GM23338 (cell line): Measurements from ENCODE around the gene CASK. TPM values are rescaled to one million over a fixed set of nuclear protein-coding genes. Genes with fewer than 3 reads are reported as not detected.

Experiments used
- ATAC-seq: fragments of 200-7000 bp; cut with Tn5 transposase; 3 replicates; pipeline ENCODE4 v1.9.1; 2020
- DNase-seq: peaks from one replicate; pipeline ENCODE4 v3.0.0-alpha.2; 2015; ENCODE audit warnings: low spot score
- H2AFZ ChIP-seq: fragments of 200-600 bp; sonication (generic); 2 replicates; pipeline ENCODE4 v1.8.0; 2016; ENCODE audit warnings: antibody characterized with exemption, mild to moderate bottlenecking, moderate library complexity
- H3F3A ChIP-seq: fragments of 200-600 bp; sonication (generic); replicated peaks from 2 replicates; pipeline ENCODE4 v1.8.0; 2017; ENCODE audit warnings: antibody characterized with exemption, mixed run types, low read depth
- H3K27ac ChIP-seq: fragments of 200-600 bp; sonication (generic); 2 replicates; pipeline ENCODE4 v1.6.1; 2016; ENCODE audit warnings: low read depth
- H3K27me3 ChIP-seq: fragments of 200-600 bp; sonication (generic); 2 replicates; pipeline ENCODE4 v1.8.0; 2016; ENCODE audit warnings: mild to moderate bottlenecking, mixed run types, moderate library complexity; ENCODE audit not compliant: insufficient read depth
- H3K36me3 ChIP-seq: fragments of 200-600 bp; sonication (generic); 2 replicates; pipeline ENCODE4 v1.8.0; 2016; ENCODE audit warnings: mild to moderate bottlenecking; ENCODE audit not compliant: insufficient read depth
- H3K4me1 ChIP-seq: fragments of 200-600 bp; sonication (generic); 2 replicates; pipeline ENCODE4 v1.8.0; 2016; ENCODE audit warnings: mild to moderate bottlenecking, moderate library complexity; ENCODE audit not compliant: insufficient read depth
- H3K4me2 ChIP-seq: fragments of 200-600 bp; sonication (generic); 2 replicates; pipeline ENCODE4 v1.7.1; 2017; ENCODE audit warnings: mixed run types
- H3K4me3 ChIP-seq: fragments of 200-600 bp; sonication (generic); 2 replicates; pipeline ENCODE4 v1.6.1; 2016; ENCODE audit warnings: mixed run types
- H3K79me2 ChIP-seq: fragments of 200-600 bp; sonication (generic); replicated peaks from 2 replicates; pipeline ENCODE4 v1.8.0; 2017; ENCODE audit warnings: mild to moderate bottlenecking; ENCODE audit not compliant: insufficient read depth
- H3K9me2 ChIP-seq: fragments of 200-600 bp; sonication (generic); 2 replicates; pipeline ENCODE4 v1.8.0; 2017; ENCODE audit not compliant: insufficient read depth
- H4K20me1 ChIP-seq: fragments of 200-600 bp; sonication (generic); replicated peaks from 2 replicates; pipeline ENCODE4 v1.8.0; 2017; ENCODE audit warnings: mild to moderate bottlenecking; ENCODE audit not compliant: insufficient read depth
- H3K27ac Mint-ChIP-seq: 2 replicates; pipeline ENCODE4 v1.8.0; 2020; ENCODE audit warnings: inconsistent platforms, mild to moderate bottlenecking, moderate library complexity, mixed read lengths
- H3K27me3 Mint-ChIP-seq: 3 replicates; pipeline ENCODE4 v1.8.0; 2022; ENCODE audit warnings: low read depth, mild to moderate bottlenecking, moderate library complexity, mixed read lengths, inconsistent platforms; ENCODE audit not compliant: insufficient read depth, poor library complexity
- H3K36me3 Mint-ChIP-seq: 3 replicates; pipeline ENCODE4 v1.8.0; 2021; ENCODE audit warnings: low read depth, mild to moderate bottlenecking, inconsistent platforms, moderate library complexity, mixed read lengths
- H3K4me1 Mint-ChIP-seq: 3 replicates; pipeline ENCODE4 v1.8.0; 2020; ENCODE audit warnings: mild to moderate bottlenecking, inconsistent platforms, mixed read lengths
- H3K4me3 Mint-ChIP-seq: 3 replicates; pipeline ENCODE4 v1.8.0; 2021; ENCODE audit warnings: moderate library complexity, mild to moderate bottlenecking, inconsistent platforms, mixed read lengths
- H3K9me3 Mint-ChIP-seq: 3 replicates; pipeline ENCODE4 v1.8.0; 2020; ENCODE audit warnings: moderate library complexity, mild to moderate bottlenecking, inconsistent platforms, mixed read lengths
- CREB1 ChIP-seq: fragments of 250-450 bp; sonication (Bioruptor Pico); IDR thresholded peaks from 2 replicates; pipeline ENCODE4 v1.5.0; 2020; ENCODE audit warnings: low read depth, mild to moderate bottlenecking, moderate library complexity
- EZH2 ChIP-seq: fragments of 200-600 bp; sonication (generic); IDR thresholded peaks from one replicate; pipeline ENCODE4 v1.8.0; 2017; ENCODE audit warnings: antibody characterized with exemption, mild to moderate bottlenecking, low read depth; ENCODE audit not compliant: unreplicated experiment
- EZH2phosphoT487 ChIP-seq: fragments of 200-600 bp; sonication (generic); IDR thresholded peaks from one replicate; pipeline ENCODE4 v1.8.1; 2018; ENCODE audit warnings: antibody characterized with exemption; ENCODE audit not compliant: unreplicated experiment
- JUNB ChIP-seq: IDR thresholded peaks from one replicate; pipeline ENCODE4 v1.6.1; 2016; ENCODE audit warnings: antibody characterized with exemption; ENCODE audit not compliant: unreplicated experiment
- NANOG ChIP-seq: IDR thresholded peaks from 2 replicates; pipeline ENCODE4 v1.6.1; 2016; ENCODE audit warnings: antibody characterized with exemption, borderline replicate concordance
- POLR2AphosphoS5 ChIP-seq: IDR thresholded peaks from 2 replicates; pipeline ENCODE4 v1.6.1; 2016; ENCODE audit warnings: antibody characterized with exemption, low read depth
- STAT1 ChIP-seq: IDR thresholded peaks from one replicate; pipeline ENCODE4 v1.6.1; 2016; ENCODE audit warnings: antibody characterized with exemption; ENCODE audit not compliant: unreplicated experiment
- ZNF114 ChIP-seq: fragments of 250-450 bp; sonication (Bioruptor Pico); IDR thresholded peaks from 2 replicates; pipeline ENCODE4 v1.5.0; 2020; ENCODE audit warnings: mild to moderate bottlenecking, moderate library complexity
- ZNF331 ChIP-seq: fragments of 250-450 bp; sonication (Bioruptor Pico); IDR thresholded peaks from 2 replicates; pipeline ENCODE4 v1.5.0; 2020; ENCODE audit warnings: low read depth, mild to moderate bottlenecking, moderate library complexity
- polyA plus RNA-seq: library from polyadenylated mRNA; unstranded; fragments of >200 nt; fragmentation: Nextera tagmentation; extraction: Ambion mirVana; gene quantifications from 2 replicates; pipeline ENCODE4 v1.2.1, GENCODE V29; 2016
- total RNA-seq: library from RNA; depleted of rRNA; stranded (reverse); fragments of >200 nt; shearing (Covaris generic); gene quantifications from 2 replicates; pipeline ENCODE4 v1.2.3, GENCODE V29; 2014
- TF ChIP-seq, protein P1 (sequence below), 2 experiments: fragments of 200-600 bp in 1 of 2; sonication (generic) in 1 of 2; conservative IDR thresholded peaks; 2 replicates each; pipeline versions ENCODE4 v1.5.1 to v1.6.1; 2016 to 2017; ENCODE audit warnings: antibody characterized with exemption in 2 of 2, low read depth in 2 of 2, mild to moderate bottlenecking in 2 of 2, moderate library complexity in 1 of 2
- TF ChIP-seq, protein P2 (sequence below): IDR thresholded peaks from one replicate; pipeline ENCODE4 v1.6.1; 2018; ENCODE audit warnings: antibody characterized with exemption; ENCODE audit not compliant: unreplicated experiment
- TF ChIP-seq, protein P3 (sequence below): IDR thresholded peaks from 2 replicates; pipeline ENCODE4 v1.6.1; 2016; ENCODE audit warnings: antibody characterized with exemption
- TF ChIP-seq, protein P4 (sequence below): fragments of 250-450 bp; sonication (Bioruptor Pico); IDR thresholded peaks from 2 replicates; pipeline ENCODE4 v1.5.0; 2020; ENCODE audit warnings: mild to moderate bottlenecking, moderate library complexity

The CASK gene
- total and polyA plus RNA-seq, 2 experiments from 2014 or later, result 15.3 to 44.4 TPM

DNA sequence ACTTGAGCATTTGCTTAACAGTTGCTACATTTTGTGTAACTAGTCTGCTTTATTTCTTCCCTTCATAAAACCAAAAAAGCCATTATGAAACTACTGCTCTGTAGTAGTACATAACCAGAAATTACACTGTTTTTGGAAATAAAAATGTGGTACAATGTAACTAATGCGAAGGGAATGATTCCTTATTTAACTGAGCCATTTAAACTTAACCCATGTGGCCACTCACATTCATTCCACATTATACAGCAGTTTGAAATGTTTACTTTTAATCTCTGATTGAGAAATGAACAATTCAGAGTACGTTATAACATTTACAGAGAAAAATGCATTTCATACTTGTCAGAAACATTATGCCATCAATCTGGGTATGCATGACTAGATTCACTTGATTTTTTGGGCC, 382.0 kb downstream of the CASK start:
- Histone ChIP-seq H3K79me2 (no peaks in the 10 kb centered on the region), H3K27me3 (no peaks in the 10 kb centered on the region), H3F3A (no peaks in the 10 kb centered on the region), H3K9me2 (no peaks in the 10 kb centered on the region), H3K27ac (no peak overlapping the region), H3K4me1 (no peaks in the 10 kb centered on the region), H4K20me1 (no peaks in the 10 kb centered on the region), H3K36me3 (no peaks in the 10 kb centered on the region), H2AFZ (no peak overlapping the region), H3K4me3 (no peak overlapping the region), H3K4me2 (no peak overlapping the region)
- H3K27ac Mint-ChIP-seq, result no peak overlapping the region
- DNase-seq (no peak), ATAC-seq (no peak)
- H3K27me3 Mint-ChIP-seq, result no peaks in the 10 kb centered on the region
- peaks cover 3% of the 10 kb centered on the region; the same call in 1 of the 3 replicates for H3K36me3 Mint-ChIP-seq
- H3K9me3 Mint-ChIP-seq, result no peaks in the 10 kb centered on the region
- H3K4me1 Mint-ChIP-seq, result peaks cover 3% of the 10 kb centered on the region; the same call in 1 of the 3 replicates
- H3K4me3 Mint-ChIP-seq, result no peak overlapping the region
- TF ChIP-seq, protein P1, sequence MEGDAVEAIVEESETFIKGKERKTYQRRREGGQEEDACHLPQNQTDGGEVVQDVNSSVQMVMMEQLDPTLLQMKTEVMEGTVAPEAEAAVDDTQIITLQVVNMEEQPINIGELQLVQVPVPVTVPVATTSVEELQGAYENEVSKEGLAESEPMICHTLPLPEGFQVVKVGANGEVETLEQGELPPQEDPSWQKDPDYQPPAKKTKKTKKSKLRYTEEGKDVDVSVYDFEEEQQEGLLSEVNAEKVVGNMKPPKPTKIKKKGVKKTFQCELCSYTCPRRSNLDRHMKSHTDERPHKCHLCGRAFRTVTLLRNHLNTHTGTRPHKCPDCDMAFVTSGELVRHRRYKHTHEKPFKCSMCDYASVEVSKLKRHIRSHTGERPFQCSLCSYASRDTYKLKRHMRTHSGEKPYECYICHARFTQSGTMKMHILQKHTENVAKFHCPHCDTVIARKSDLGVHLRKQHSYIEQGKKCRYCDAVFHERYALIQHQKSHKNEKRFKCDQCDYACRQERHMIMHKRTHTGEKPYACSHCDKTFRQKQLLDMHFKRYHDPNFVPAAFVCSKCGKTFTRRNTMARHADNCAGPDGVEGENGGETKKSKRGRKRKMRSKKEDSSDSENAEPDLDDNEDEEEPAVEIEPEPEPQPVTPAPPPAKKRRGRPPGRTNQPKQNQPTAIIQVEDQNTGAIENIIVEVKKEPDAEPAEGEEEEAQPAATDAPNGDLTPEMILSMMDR (conservative IDR thresholded peaks at IDR 0.05; ENCODE audit: low read depth in 2 of 2), result no peak
- TF ChIP-seq EZH2phosphoT487 (no peak), CREB1 (CRISPR knock-in tag) (no peak), JUNB (no peak), NANOG (no peak), POLR2AphosphoS5 (no peak), EZH2 (no peak), ZNF114 (no peak), ZNF331 (CRISPR knock-in tag) (no peak), STAT1 (no peak)
- TF ChIP-seq, protein P2, sequence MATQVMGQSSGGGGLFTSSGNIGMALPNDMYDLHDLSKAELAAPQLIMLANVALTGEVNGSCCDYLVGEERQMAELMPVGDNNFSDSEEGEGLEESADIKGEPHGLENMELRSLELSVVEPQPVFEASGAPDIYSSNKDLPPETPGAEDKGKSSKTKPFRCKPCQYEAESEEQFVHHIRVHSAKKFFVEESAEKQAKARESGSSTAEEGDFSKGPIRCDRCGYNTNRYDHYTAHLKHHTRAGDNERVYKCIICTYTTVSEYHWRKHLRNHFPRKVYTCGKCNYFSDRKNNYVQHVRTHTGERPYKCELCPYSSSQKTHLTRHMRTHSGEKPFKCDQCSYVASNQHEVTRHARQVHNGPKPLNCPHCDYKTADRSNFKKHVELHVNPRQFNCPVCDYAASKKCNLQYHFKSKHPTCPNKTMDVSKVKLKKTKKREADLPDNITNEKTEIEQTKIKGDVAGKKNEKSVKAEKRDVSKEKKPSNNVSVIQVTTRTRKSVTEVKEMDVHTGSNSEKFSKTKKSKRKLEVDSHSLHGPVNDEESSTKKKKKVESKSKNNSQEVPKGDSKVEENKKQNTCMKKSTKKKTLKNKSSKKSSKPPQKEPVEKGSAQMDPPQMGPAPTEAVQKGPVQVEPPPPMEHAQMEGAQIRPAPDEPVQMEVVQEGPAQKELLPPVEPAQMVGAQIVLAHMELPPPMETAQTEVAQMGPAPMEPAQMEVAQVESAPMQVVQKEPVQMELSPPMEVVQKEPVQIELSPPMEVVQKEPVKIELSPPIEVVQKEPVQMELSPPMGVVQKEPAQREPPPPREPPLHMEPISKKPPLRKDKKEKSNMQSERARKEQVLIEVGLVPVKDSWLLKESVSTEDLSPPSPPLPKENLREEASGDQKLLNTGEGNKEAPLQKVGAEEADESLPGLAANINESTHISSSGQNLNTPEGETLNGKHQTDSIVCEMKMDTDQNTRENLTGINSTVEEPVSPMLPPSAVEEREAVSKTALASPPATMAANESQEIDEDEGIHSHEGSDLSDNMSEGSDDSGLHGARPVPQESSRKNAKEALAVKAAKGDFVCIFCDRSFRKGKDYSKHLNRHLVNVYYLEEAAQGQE, result no peak
- TF ChIP-seq, protein P3, sequence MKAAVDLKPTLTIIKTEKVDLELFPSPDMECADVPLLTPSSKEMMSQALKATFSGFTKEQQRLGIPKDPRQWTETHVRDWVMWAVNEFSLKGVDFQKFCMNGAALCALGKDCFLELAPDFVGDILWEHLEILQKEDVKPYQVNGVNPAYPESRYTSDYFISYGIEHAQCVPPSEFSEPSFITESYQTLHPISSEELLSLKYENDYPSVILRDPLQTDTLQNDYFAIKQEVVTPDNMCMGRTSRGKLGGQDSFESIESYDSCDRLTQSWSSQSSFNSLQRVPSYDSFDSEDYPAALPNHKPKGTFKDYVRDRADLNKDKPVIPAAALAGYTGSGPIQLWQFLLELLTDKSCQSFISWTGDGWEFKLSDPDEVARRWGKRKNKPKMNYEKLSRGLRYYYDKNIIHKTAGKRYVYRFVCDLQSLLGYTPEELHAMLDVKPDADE, result no peak
- TF ChIP-seq, protein P4, sequence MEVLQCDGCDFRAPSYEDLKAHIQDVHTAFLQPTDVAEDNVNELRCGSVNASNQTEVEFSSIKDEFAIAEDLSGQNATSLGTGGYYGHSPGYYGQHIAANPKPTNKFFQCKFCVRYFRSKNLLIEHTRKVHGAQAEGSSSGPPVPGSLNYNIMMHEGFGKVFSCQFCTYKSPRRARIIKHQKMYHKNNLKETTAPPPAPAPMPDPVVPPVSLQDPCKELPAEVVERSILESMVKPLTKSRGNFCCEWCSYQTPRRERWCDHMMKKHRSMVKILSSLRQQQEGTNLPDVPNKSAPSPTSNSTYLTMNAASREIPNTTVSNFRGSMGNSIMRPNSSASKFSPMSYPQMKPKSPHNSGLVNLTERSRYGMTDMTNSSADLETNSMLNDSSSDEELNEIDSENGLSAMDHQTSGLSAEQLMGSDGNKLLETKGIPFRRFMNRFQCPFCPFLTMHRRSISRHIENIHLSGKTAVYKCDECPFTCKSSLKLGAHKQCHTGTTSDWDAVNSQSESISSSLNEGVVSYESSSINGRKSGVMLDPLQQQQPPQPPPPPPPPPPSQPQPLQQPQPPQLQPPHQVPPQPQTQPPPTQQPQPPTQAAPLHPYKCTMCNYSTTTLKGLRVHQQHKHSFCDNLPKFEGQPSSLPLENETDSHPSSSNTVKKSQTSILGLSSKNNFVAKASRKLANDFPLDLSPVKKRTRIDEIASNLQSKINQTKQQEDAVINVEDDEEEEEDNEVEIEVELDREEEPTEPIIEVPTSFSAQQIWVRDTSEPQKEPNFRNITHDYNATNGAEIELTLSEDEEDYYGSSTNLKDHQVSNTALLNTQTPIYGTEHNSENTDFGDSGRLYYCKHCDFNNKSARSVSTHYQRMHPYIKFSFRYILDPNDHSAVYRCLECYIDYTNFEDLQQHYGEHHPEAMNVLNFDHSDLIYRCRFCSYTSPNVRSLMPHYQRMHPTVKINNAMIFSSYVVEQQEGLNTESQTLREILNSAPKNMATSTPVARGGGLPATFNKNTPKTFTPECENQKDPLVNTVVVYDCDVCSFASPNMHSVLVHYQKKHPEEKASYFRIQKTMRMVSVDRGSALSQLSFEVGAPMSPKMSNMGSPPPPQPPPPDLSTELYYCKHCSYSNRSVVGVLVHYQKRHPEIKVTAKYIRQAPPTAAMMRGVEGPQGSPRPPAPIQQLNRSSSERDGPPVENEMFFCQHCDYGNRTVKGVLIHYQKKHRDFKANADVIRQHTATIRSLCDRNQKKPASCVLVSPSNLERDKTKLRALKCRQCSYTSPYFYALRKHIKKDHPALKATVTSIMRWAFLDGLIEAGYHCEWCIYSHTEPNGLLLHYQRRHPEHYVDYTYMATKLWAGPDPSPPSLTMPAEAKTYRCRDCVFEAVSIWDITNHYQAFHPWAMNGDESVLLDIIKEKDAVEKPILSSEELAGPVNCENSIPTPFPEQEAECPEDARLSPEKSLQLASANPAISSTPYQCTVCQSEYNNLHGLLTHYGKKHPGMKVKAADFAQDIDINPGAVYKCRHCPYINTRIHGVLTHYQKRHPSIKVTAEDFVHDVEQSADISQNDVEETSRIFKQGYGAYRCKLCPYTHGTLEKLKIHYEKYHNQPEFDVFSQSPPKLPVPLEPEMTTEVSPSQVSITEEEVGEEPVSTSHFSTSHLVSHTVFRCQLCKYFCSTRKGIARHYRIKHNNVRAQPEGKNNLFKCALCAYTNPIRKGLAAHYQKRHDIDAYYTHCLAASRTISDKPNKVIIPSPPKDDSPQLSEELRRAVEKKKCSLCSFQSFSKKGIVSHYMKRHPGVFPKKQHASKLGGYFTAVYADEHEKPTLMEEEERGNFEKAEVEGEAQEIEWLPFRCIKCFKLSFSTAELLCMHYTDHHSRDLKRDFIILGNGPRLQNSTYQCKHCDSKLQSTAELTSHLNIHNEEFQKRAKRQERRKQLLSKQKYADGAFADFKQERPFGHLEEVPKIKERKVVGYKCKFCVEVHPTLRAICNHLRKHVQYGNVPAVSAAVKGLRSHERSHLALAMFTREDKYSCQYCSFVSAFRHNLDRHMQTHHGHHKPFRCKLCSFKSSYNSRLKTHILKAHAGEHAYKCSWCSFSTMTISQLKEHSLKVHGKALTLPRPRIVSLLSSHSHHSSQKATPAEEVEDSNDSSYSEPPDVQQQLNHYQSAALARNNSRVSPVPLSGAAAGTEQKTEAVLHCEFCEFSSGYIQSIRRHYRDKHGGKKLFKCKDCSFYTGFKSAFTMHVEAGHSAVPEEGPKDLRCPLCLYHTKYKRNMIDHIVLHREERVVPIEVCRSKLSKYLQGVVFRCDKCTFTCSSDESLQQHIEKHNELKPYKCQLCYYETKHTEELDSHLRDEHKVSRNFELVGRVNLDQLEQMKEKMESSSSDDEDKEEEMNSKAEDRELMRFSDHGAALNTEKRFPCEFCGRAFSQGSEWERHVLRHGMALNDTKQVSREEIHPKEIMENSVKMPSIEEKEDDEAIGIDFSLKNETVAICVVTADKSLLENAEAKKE (CRISPR knock-in tag), result no peak
